HG03135 (cell line): ENCODE measurements around the gene TMEM212.

Experiments
- ATAC-seq: cut with Tn5 transposase; IDR thresholded peaks from one replicate; pipeline ENCODE4 v1.9.1; 2021; ENCODE audit warnings: mild to moderate bottlenecking, moderate library complexity; ENCODE audit not compliant: unreplicated experiment

The TMEM212 gene

GRCh38 chr3:171842864-171843518, at the start of gene TMEM212:
Gene TMEM212 (plus strand): TSS chr3:171843349. CDS start chr3:171843384, 35 bp downstream.
- ATAC-seq, result no peak

- no peak for ATAC-seq
Observed at GRCh38 chr3:171796625-171797264, 46.4 kb upstream of the TMEM212 start.

GRCh38 chr3:171797265-171797679, 45.9 kb upstream of the TMEM212 start:
- peak; percentile 65 for ATAC-seq

GRCh38 chr3:171797873-171798272, 45.3 kb upstream of the TMEM212 start:
- ATAC-seq, result no peak

- no peak for ATAC-seq
Observed at GRCh38 chr3:171799501-171799900, 43.6 kb upstream of the TMEM212 start.

GRCh38 chr3:171801738-171802589, 41.2 kb upstream of the TMEM212 start:
- no peak for ATAC-seq

GRCh38 chr3:171802590-171802956, 40.6 kb upstream of the TMEM212 start:
- no peak for ATAC-seq

GRCh38 chr3:171803044-171803443, 40.1 kb upstream of the TMEM212 start:
- no peak for ATAC-seq

GRCh38 chr3:171804618-171805389, 38.3 kb upstream of the TMEM212 start:
- ATAC-seq, result no peak

- ATAC-seq, result no peak
Observed at GRCh38 chr3:171805687-171806086, 37.5 kb upstream of the TMEM212 start.

GRCh38 chr3:171806200-171807128, 36.7 kb upstream of the TMEM212 start:
- no peak for ATAC-seq

- ATAC-seq, result no peak
Observed at GRCh38 chr3:171807129-171807675, 35.9 kb upstream of the TMEM212 start.

- no peak for ATAC-seq
Observed at GRCh38 chr3:171807806-171808205, 35.3 kb upstream of the TMEM212 start.

GRCh38 chr3:171809611-171809860, 33.6 kb upstream of the TMEM212 start:
- ATAC-seq, result peak; percentile 32

- peak; percentile 62 for ATAC-seq
Observed at GRCh38 chr3:171809861-171810628, 33.1 kb upstream of the TMEM212 start, which contains the start of gene PLD1. Gene PLD1 (minus strand): TSS chr3:171810483. CDS start chr3:171738051, 72,432 bp downstream.

- ATAC-seq, result no peak
Observed at GRCh38 chr3:171810629-171811294, 32.4 kb upstream of the TMEM212 start.

- no peak for ATAC-seq
Observed at GRCh38 chr3:171811295-171811912, 31.7 kb upstream of the TMEM212 start.

- ATAC-seq, result no peak
Observed at GRCh38 chr3:171811913-171812335, 31.2 kb upstream of the TMEM212 start.
